Stimulated activated CD4-positive, alpha-beta T cell treated with anti-CD3 and anti-CD28 coated beads, Interleukin-4, amount 100 ng/mL, for 24 hours (primary cell): ENCODE measurements around the gene RBP7.
"Not testable (repeated sequence)": the region's sequence is repeated elsewhere in the genome, so short reads cannot be mapped to it uniquely, and the experiment has no call there.

ENCODE experiments used
- DNase-seq: peaks from one replicate; pipeline ENCODE4 v3.0.0-alpha.2; 2020

Gene RBP7

DNA sequence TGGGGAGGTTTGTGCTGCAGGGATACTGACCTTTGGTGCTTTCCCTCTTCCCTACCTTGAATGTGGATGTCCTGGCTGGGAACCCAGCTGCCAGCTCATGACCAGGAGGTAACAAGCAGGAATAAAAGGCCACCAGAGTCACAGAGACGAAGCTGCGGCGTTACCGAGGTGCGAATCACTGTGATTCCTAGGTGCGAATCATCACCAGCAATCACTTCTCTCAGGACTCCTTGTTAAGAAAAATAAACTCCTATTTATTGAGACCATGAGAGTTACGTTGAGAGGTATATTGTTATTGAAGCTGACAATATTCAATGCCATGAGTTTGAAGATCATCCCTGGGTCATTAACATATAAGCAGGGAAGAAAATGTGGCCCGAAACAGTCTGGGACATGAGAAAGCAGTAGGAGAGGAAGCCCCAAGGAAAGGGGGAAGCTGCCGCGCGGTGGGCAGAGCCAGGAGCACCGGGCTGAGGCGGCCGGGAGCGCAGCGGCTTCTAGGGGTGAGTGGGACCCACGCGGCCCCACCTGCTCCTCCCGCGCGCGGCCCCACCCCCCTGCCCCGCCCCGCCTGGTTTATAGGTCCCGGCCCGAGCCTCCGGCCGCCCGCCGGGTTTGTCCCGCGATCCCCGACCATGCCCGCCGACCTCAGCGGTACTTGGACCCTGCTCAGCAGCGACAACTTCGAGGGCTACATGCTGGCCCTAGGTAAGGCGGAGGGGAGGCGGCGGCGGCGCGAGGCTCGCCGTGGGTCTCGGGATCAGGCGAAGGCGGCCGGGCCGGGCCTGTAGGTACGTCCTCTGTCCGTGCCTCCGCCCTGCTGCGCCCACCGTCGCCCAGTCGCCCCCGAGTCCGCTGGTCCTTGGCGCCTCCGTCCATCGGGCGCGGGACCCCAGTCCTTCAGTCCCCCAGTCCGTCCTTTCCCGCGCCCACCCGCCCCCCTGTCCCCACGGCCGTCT is at the start of gene RBP7:
Gene RBP7 (plus strand): TSS at position 605 of the 959 bp plus-strand sequence. CDS start 31 bp downstream, at position 636.
- DNase-seq, result peak; percentile 6

DNA sequence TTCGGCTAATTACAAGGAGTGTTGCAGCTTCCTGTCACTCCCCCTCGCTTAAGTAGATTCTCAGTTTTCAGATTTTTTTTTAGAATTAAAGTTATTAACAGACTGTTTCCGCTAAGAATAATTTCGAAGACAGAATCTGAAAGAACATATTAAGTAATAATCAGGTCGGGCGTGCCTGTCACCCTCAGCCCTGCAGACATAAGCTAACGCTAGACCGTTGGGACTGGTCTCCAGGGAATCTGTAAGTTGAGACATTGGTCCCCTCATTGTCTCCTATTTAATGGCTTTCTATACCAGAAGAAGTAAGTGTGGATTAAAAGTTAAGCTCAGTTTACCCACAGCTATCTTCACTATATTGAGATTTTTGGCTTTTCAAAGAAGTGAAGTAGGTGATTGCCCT is 39.3 kb upstream of the RBP7 start:
- no peak for DNase-seq

DNA sequence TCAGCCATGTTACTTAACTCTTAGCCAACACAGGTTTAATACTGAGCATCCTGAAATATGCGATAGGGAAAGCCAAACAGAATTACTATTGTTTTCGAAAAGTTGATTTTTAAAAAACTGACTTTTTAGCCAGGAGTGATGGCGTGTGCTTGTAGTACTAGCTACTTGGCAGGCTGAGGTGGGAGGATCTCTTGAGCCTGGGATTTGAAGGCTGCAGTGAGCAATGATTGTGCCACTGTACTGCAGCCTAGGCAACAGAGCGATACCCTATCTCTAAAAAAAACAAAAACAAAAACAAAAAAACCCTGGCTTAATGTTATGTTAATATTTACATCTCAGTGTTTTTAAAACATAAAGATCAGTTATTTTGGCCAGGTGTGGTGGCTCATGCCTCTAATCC is 37.0 kb upstream of the RBP7 start:
- no peak for DNase-seq

DNA sequence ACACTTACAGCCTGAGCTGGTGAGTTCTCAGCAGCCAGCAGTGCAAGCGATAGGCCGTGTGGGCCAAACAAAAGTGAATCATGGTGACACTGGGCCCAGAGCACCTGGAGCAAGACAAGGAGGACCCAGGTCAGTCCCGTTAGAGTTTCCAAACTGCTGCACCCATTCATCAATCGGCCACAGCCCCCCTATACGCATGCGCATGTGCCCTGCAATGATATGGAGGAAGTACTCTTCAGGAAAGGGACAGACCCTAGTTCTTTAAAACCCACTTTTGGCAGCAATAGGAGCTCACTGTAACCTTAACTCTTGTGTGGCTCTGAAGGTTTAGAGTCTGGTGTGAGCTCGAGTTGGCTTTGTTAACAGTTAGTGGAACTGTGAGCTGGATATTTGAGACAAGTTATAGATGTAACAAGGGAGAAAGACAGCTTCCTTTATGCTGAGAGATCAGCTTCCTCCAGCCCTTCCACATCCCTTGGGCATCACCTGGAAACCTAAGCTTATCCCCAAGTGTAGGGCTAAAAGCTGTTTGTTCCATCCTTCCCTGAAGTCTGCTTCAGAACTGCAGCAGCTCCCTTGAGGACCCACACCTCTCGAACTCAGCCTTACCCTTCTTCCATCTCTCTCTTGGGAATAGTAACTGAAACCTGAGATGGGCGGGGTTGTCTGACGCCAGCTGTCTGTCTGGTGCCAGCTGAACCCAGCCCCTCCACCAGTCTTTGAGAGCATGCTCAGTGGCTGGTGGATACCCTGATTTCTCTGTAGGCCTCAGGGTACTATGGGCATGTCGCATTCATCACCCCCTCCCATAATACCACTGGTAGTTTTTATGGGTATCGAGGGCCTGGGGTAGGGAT is 36.1 kb upstream of the RBP7 start:
- no peak for DNase-seq

DNA sequence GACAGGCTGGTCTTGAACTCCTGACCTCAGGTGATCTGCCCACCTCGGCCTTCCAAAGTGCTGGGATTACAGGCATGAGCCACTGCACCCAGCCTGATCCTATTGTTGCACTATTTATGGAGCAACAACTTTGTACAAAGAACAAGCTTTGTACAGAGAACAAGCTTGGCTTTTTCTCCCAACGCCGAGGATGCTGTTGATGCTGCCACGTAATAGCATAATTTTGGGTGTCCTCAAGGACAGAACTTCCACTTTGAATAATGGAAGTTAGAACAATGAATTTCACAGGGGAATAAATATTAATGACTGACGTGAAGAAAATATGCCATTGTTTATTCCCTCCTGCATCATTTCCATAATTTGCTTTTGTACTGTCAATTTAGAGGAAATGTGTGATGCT is 12.8 kb upstream of the RBP7 start:
- no peak for DNase-seq

DNA sequence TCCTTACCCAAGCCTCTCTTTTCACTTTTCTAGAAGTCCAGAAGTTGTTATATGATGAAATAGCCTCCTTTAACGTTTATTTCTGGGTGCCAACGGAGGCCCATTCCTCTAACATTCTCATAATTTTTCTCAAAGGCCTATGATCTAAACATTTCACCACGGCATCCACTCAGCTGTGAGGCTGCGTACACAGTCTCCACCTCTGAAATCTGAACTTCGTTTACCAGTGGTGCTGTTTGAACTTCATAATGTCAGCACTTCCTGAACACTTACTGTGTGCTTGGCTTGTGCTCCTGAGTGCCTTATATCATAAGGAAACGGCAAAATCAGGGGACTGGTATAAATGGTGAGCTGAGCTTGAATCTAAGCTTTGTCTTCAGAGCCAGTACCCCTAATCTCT is 12.0 kb upstream of the RBP7 start:
- DNase-seq, result no peak

DNA sequence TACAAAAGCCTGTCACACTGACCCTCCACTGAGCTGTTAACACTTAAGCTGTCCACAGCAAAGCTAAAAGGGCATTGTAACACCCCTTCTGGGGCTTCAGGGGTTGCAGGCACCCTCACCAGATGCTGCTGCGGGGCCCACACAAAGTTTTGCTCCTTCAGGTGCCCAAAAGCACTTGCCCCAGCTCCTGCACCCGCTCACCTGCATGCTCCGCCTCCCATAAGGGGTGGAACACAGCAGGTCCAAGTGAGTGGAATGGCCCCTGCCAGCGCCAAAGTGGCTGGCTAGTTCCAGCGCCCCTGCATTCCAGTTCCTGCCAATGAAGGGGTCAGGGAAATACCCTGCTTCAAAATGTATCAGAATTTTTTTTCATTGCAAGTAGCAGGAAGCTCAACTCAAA is 7.3 kb upstream of the RBP7 start:
- no peak for DNase-seq

DNA sequence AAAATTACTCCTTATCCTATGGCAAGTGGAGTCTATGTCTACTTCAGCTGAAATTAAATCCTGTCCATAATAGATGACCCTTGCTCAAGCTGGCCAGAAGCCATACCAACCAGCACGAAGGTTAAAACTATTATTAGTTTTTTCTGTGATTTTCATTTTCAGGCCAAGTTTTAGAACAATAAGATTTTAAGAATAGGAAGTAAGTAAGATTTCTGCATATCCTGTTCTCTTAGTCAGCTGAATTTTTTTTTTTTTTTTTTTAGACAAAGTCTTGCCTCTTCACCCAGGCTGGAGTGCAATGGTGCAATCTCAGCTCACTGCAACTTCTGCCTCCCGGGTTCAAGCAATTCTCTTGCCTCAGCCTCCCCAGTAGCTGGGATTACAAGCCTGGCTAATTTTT is 6.1 kb upstream of the RBP7 start:
- DNase-seq, result no peak

DNA sequence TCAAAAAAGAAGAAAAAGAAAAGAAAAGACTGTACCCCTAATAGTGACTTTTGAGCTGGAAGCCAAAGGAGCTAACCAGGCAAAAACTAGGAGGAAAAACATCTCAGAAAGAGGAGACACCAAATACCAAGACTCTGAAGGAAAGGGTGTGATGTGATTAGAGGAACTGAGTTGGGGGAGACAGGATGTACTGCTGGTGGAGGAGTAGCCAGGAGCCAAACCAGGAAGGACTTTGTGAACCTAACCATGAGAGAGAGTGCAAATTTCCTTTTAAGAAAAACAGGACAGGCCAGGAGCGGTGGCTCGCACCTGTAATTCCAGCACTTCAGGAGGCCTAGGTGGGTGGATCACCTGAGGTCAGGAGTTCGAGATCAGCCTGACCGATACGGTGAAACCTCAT is 4.1 kb upstream of the RBP7 start:
- DNase-seq, result no peak

DNA sequence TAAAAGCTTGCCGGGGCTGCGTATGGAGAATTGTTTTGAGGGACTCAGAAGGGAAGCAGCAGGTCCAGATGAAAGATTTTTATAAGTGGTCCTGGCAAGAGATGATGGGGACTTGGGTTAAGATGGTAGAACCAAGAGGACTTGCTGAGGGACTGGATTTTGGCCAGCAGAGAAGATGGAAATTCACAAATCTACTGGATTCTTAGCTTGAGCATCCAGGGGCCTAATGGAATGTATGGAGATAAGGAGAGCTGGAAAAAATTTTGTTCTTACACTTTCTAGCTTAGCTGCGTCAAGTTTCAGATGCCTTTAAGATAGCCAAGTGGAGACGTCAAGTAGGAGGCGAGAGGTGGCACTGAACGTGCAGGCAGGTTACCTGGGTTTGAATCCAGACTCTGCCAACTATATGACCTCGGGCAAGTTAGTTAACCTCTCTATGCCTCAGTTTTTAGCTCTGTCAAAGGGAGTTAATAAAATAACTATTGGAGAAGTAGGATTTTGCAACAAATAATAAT is 3.4 kb upstream of the RBP7 start:
- no peak for DNase-seq

DNA sequence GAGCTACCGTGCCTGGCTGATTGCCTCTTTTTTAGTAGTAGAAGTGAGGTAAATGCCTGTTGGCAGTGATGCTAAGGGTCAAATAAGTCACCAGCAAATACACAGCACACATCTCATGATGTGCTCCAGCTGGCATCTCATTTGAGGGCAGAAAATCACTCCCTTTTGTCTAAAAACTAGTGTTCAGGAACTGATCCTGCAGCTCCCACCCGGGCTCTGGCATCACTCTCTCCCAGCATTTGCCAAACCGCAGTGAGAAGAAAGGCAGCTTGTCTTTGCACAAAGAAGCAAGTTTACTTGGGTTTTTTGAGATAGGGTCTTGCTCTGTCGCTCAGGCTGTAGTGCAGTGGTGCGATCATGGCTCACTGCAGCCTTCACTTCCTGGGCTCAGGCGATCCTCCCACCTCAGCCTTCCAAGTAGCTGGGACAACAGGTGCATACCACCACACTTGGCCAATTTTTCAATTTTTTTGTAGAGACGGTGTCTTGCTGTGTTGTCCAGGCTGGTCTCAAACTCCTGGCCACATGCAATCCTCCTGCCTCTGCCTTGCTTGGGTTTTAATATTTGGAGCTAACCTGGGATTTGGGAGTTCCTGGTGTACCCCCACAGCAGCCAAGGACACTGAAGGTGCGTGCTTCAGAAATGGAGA is 4.1 kb downstream of the RBP7 start:
- no peak for DNase-seq

DNA sequence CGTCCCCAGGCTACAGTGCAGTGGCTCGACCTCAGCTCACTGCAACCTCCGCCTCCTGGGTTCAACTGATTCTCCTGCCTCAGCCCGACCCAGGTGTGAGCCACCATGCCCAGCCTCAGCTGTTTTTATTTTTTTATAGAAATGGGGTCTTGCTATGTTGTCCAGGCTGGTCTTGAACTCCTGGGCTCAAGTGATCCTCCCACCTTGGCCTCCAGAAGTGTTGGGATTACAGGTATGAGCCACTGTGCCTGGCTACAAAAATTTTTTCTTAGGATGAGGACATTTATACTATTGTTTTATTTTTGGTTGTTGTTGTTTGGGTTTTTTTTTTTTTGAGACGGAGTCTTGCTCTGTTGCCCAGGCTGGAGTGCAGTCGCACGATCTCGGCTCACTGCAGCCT is 8.2 kb downstream of the RBP7 start:
- DNase-seq, result not testable (repeated sequence)

DNA sequence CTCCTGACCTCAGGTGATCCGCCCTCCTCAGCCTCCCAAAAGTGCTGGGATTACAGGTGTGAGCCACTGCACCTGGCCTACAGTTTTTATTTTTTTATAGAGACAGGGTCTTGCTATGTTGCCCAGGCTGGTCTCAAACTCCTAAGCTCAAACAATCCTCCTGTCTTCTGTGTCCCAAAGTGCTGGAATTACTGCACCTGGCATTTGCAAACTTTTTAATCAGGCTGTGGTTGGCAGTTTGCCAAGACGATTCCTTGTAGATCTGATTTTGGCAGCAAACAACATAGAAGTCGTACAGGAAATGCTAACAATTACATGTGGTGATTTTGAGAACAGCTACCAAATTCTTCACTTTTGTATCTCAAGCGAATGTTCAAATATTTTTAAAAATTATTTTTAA is 10.1 kb downstream of the RBP7 start:
- DNase-seq, result no peak

DNA sequence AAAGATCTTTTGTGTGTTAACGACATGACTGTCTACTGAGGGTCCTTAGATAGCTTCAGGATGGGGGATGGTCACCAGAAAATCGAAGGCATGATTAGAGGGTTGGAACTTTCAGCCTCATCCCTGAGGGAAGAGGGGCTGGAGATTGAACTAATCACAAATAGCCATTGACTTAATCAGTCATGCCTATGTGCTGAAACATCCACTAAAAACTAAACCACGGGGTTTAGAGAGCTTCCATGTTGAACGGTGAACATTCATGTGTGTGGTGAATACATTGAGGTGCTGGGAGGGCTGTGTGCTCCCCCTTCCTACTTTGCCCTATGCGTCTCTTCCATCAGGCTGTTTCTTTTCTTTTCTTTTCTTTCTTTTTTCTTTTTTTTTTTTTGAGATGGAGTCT is 17.0 kb downstream of the RBP7 start:
- DNase-seq, result no peak

DNA sequence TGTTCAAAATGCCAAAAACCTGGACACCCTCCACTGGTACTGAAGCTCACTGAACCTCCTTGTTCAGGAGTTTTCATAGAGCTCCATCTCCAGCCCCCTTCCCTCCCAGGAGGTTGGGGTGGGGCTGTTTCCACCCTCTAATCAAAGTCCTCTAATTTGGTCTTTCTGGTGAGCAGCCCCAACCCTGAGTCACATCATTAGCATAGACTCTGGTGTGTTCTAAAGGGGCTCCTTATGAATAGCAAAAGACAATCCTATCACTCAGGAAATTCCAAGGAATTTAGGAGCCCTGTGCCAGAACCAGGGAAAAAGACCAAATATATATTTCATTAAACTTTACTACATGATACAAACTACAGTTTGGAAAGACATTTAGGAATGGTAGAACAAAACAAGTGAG is 22.5 kb downstream of the RBP7 start:
- no peak for DNase-seq

DNA sequence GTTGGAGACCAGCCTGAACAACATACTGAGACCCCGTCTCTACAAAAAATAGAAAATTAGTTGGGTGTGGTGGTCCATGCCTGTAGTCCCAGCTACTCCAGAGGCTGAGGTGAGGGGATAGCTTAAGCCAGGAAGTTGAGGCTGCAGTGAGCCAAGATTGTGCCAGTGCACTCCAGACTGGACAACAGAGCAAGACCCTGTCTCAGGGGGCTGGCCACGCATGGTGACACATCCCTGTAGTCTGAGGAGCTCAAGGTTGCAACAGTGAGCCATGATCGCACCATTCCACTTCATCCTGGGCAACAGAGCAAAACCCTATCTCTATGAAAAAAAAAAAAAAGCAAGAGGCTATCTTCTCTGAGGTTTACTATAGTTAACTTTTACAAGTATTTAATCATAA is 23.1 kb downstream of the RBP7 start:
- no peak for DNase-seq

DNA sequence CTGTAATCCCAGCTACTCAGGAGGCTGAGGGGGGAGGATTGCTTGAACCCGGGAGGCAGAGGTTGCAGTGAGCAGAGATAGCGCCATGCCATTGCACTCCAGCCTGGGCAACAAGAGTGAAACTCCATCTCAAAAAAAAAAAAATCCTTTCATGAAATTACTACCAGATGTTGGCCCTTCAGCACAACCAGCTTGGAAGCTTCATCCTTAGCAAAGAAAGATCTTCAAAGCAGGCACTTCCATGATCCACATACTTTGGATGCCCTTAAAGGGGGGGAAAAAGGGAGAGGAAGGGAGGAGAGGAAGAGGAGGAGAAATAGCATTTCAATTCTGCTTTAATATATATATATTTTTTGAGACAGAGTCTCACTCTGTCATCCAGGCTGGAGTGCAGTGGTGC is 23.6 kb downstream of the RBP7 start:
- DNase-seq, result not testable (repeated sequence)

DNA sequence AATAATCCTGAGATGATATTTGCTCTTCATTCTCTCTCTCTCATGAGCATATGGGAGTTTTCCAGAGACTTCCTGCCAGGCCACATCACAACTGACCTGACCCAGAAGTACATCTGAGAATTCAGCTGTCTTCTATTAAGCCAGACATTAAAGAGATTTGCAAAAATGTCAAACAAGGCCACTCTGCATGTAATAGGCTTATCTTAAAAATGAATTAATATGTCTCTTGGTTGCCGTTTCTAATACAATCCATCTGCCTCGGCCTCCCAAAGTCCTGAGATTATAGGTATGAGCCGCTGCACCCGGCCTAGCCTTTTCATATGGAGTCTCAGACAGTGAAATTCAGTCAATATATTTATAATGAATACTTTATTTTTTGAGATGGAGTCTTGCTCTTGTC is 25.0 kb downstream of the RBP7 start:
- not testable (repeated sequence) for DNase-seq

DNA sequence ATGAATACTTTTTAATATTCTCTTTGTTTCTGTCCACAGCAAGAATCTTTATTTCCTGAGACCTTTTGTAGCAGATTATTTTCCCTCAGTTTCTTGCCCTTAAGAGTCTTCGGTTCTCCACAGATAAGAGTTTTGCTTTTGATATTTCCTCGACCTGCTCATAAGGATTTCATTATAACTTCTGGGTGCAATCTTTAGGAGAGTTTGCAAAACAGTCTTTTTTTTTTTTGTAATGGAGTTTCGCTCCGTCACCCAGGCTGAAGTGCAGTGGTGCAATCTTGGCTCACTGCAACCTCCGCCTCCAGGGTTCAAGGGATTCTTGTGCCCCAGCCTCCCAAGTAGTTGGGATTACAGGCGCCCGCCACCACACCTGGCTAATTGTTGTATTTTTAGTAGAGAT is 25.6 kb downstream of the RBP7 start:
- no peak for DNase-seq

DNA sequence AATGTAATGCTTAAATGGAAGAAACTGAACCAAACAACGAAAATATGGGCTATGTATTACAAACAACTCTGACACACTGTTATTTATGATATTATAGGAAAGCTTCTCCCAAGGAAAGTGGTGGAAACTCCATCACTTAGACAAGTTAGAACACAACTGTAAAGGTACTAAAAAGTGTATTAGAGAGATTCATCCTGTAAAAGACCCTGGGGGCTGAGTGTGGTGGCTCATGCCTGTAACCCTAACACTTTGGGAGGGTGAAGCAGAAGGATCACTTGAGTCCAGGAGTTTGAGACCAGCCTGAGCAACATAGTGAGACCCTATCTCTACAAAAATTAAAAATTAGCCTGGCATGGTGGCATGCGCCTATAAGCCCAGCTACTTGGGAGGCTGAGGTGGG is 28.3 kb downstream of the RBP7 start:
- no peak for DNase-seq

DNA sequence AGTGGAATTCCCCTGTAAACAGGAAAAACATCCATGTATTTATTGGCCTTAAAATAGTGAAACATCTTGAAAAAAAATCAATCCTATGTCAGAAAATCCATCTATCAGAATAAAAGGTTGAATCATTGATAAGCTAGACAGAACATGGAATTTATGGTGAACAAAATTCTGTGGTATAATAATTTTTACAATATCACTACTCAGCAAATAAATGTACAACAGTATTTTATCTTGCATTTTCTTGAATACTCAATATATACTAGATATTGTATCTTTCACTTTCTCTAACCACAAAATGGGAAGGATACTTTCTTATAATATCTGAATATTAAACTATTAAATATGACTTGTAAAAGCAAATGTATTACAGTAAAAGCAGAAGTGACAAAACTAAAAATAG is 30.0 kb downstream of the RBP7 start:
- DNase-seq, result no peak

DNA sequence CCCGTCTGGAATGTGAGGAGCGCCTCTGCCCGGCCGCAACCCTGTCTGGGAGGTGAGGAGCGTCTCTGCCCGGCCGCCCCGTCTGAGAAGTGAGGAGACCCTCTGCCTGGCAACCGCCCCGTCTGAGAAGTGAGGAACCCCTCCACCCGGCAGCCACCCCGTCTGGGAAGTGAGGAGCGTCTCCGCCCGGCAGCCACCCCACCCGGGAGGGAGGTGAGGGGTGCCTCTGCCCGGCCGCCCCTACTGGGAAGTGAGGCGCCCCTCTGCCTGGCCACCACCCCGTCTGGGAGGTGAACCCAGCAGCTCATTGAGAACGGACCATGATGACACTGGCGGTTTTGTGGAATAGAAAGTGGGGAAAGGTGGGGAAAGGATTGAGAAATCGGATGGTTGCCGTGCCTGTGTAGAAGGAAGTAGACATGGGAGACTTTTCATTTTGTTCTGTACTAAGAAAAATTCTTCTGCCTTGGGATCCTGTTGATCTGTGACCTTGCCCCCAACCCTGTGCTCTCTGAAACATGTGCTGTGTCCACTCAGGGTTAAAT is 32.0 kb downstream of the RBP7 start:
- DNase-seq, result not testable (repeated sequence)

DNA sequence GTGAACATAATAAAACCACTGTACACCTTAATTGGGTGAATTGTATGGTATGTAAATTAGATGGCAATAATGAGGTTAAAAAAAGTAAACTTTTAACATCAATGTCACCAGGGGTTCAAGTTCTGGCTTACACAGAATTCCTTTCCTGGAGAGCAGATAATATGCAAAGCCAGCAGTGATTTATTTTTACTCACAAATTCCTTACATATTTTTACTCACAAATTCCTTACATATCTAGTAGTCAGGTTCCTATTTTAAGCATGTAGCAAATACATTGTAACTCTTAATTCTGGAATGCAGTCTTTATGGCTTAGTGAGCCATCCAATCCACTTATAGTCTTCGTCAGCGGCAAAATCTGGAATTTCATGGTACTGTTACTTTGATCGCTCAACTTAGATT is 34.4 kb downstream of the RBP7 start:
- no peak for DNase-seq
